Astrocyte (in vitro differentiated cells and primary cell): Measurements from ENCODE around the gene KCNC1. TPM values are rescaled to one million over a fixed set of nuclear protein-coding genes. Genes with fewer than 3 reads are reported as not detected.

Experiments used
- DNase-seq: peaks from one replicate; pipeline ENCODE4 v3.0.0-alpha.2; 2010; ENCODE audit warnings: low read depth
- FAIRE-seq: peaks from 2 replicates; lab custom pipeline; 2011; peaks lifted over from hg19 to GRCh38; lab: Jason Lieb, UNC
- H2AFZ ChIP-seq: 2 replicates; pipeline ENCODE4 v1.6.0; 2012; ENCODE audit warnings: low read depth, low read length, inconsistent platforms
- H3K27ac ChIP-seq: 2 replicates; pipeline ENCODE4 v1.5.1; 2011; ENCODE audit warnings: low read depth, low read length, inconsistent platforms
- H3K27me3 ChIP-seq: 2 replicates; pipeline ENCODE4 v1.6.0; 2011; ENCODE audit warnings: low read length, inconsistent platforms; ENCODE audit not compliant: insufficient read depth
- H3K36me3 ChIP-seq: 2 replicates; pipeline ENCODE4 v1.5.1; 2011; ENCODE audit warnings: low read length, inconsistent platforms; ENCODE audit not compliant: insufficient read depth
- H3K4me1 ChIP-seq: 2 replicates; pipeline ENCODE4 v1.5.1; 2011; ENCODE audit warnings: low read length, inconsistent platforms; ENCODE audit not compliant: insufficient read depth
- H3K4me2 ChIP-seq: 2 replicates; pipeline ENCODE4 v1.6.0; 2012; ENCODE audit warnings: low read length, inconsistent platforms
- H3K4me3 ChIP-seq: 2 replicates; pipeline ENCODE4 v1.5.1; 2011; ENCODE audit warnings: low read depth, mild to moderate bottlenecking, low read length, inconsistent platforms; ENCODE audit not compliant: insufficient read depth
- H3K79me2 ChIP-seq: 2 replicates; pipeline ENCODE4 v1.6.0; 2012; ENCODE audit warnings: mild to moderate bottlenecking, low read length, inconsistent platforms; ENCODE audit not compliant: insufficient read depth
- H3K9ac ChIP-seq: 2 replicates; pipeline ENCODE4 v1.6.0; 2012; ENCODE audit warnings: mild to moderate bottlenecking, low read length, inconsistent platforms
- H3K9me3 ChIP-seq: 2 replicates; pipeline ENCODE4 v1.5.1; 2012; ENCODE audit warnings: low read depth, mild to moderate bottlenecking, low read length, inconsistent platforms; ENCODE audit not compliant: insufficient read depth
- H4K20me1 ChIP-seq: 2 replicates; pipeline ENCODE4 v1.6.0; 2012; ENCODE audit warnings: low read length, inconsistent platforms; ENCODE audit not compliant: insufficient read depth
- H3K27ac Mint-ChIP-seq: one replicate; pipeline ENCODE4 v1.8.0; 2021; ENCODE audit warnings: mild to moderate bottlenecking, mixed read lengths; ENCODE audit not compliant: unreplicated experiment
- H3K27me3 Mint-ChIP-seq: one replicate; pipeline ENCODE4 v1.8.0; 2021; ENCODE audit warnings: low read depth, mixed read lengths; ENCODE audit not compliant: unreplicated experiment
- H3K36me3 Mint-ChIP-seq: one replicate; pipeline ENCODE4 v1.8.0; 2021; ENCODE audit warnings: low read depth, mixed read lengths; ENCODE audit not compliant: unreplicated experiment
- H3K4me1 Mint-ChIP-seq: one replicate; pipeline ENCODE4 v1.8.0; 2021; ENCODE audit warnings: low read depth, mixed read lengths; ENCODE audit not compliant: unreplicated experiment
- H3K4me3 Mint-ChIP-seq: one replicate; pipeline ENCODE4 v1.8.0; 2021; ENCODE audit warnings: mild to moderate bottlenecking, moderate library complexity, mixed read lengths; ENCODE audit not compliant: unreplicated experiment
- H3K9me3 Mint-ChIP-seq: one replicate; pipeline ENCODE4 v1.8.0; 2021; ENCODE audit warnings: mild to moderate bottlenecking, mixed read lengths; ENCODE audit not compliant: unreplicated experiment
- CTCF ChIP-seq: IDR thresholded peaks from 2 replicates; pipeline ENCODE4 v1.5.1; 2011; ENCODE audit warnings: low read depth, mild to moderate bottlenecking, inconsistent platforms, low read length, moderate library complexity; ENCODE audit not compliant: insufficient read depth
- EZH2 ChIP-seq: IDR thresholded peaks from 2 replicates; pipeline ENCODE4 v1.6.1; 2012; ENCODE audit warnings: mild to moderate bottlenecking, low read length, inconsistent platforms; ENCODE audit not compliant: insufficient read depth
- total RNA-seq: library from RNA; stranded (reverse); gene quantifications from 2 replicates; pipeline ENCODE4 v1.2.1, GENCODE V29; 2021

Gene KCNC1
- total RNA-seq, 1 donor from 2014 or later: 0.05 TPM

DNA sequence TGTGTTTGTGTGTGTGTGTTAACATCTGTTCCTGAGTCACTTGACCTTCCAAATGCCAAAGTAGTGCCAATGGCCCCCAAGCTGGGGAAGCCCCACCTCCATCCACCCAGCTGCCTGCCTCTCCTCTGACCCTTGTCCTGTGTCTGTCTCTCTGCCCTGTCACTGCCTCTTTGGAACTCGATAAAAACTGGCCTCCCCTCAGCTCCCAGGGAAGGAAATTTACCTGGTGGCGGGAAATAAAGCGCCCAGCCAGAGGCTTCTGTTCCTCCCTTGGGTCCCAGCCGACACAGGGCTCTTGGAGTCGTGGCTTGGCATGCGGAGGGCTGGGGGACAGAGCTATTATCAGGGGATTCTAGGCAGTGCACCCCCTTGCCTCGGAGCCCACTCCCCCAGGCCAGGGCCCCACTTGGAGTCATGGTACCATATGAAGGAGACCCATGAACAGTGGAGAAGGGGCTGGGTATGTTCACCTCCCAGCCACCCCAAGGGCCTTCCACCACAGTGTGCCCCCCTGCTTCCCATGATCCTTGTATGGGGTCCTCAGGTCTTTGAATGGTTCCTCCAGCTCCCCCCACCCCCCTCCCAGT, 6.2 kb downstream of the KCNC1 start:
- Histone ChIP-seq H3K79me2 (no peaks in the 10 kb centered on the region), H3K4me3 (no peak overlapping the region), H3K27me3 (peaks cover 22% of the 10 kb centered on the region), H3K9ac (no peak overlapping the region), H3K36me3 (no peaks in the 10 kb centered on the region), H3K4me2 (no peak overlapping the region), H3K4me1 (peaks cover 11% of the 10 kb centered on the region), H3K27ac (no peak overlapping the region), H3K9me3 (no peaks in the 10 kb centered on the region), H4K20me1 (peaks cover 6% of the 10 kb centered on the region), H2AFZ (no peak overlapping the region)
- DNase-seq (no peak), FAIRE-seq (no peak)
- no peak overlapping the region for H3K27ac Mint-ChIP-seq
- no peaks in the 10 kb centered on the region for H3K36me3 Mint-ChIP-seq
- TF ChIP-seq EZH2: no peak
- no peak for TF ChIP-seq CTCF
- peaks cover 32% of the 10 kb centered on the region for H3K27me3 Mint-ChIP-seq
- no peaks in the 10 kb centered on the region for H3K9me3 Mint-ChIP-seq
- peaks cover 7% of the 10 kb centered on the region for H3K4me1 Mint-ChIP-seq
- H3K4me3 Mint-ChIP-seq: no peak overlapping the region

DNA sequence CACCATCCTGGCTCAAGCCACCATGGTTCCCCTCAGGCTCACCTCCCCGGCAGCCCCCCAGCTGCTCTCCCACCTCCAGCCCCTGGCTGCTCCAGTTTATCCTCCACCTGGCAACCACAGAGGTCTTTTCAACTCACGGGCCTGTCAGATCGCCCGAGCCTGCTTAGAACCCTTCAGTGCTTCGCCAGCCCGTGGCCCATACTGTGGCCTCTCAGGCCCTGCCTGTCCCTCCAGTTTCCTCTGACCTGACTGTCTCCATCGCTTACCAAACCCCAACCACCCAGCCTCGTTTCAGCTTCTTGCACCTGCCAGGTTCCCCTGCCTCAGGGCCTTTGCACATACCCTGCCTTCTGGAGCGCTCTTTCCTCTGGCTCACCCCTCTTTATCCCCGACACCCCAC, 6.9 kb downstream of the KCNC1 start:
- no peak overlapping the region for H3K27ac ChIP-seq
- no peak for FAIRE-seq
- TF ChIP-seq EZH2 (no peak), CTCF (no peak)

DNA sequence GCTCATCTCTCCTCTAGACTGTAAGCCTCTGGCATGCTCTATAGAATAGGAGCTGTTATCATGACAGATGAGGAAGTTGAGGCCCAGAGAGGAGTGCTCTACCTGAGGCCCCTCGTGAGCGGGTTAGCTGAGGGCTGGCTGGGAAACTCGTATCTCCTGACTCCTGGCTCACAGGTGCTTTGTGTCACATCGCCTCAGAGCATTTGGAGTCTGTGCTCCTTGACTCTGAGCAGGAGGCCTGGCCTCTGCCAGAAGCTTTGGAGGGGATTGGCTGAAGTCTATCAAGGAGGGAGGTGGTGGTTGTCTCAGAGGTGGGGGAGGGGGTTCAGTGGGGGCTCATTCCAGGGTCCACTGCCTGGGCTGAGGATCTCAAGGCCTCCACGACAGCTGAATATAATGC, 7.4 kb downstream of the KCNC1 start:
- H3K4me3 ChIP-seq: no peak overlapping the region
- H3K27me3 Mint-ChIP-seq: peaks cover 36% of the 10 kb centered on the region
- peaks cover 7% of the 10 kb centered on the region for H3K4me1 Mint-ChIP-seq
- no peaks in the 10 kb centered on the region for H3K9me3 Mint-ChIP-seq
- no peaks in the 10 kb centered on the region for H3K9me3 ChIP-seq
- H3K36me3 ChIP-seq: no peaks in the 10 kb centered on the region
- H4K20me1 ChIP-seq: peaks cover 1% of the 10 kb centered on the region
- no peak overlapping the region for H3K9ac ChIP-seq
- peaks cover 12% of the 10 kb centered on the region for H3K27me3 ChIP-seq
- H2AFZ ChIP-seq: no peak overlapping the region
- no peak overlapping the region for H3K4me3 Mint-ChIP-seq
- no peak for DNase-seq
- no peaks in the 10 kb centered on the region for H3K36me3 Mint-ChIP-seq
- FAIRE-seq: no peak
- TF ChIP-seq EZH2 (no peak), CTCF (no peak)
- H3K27ac Mint-ChIP-seq: no peak overlapping the region
- no peak overlapping the region for H3K27ac ChIP-seq
- H3K4me2 ChIP-seq: no peak overlapping the region
- H3K79me2 ChIP-seq: no peaks in the 10 kb centered on the region
- peaks cover 11% of the 10 kb centered on the region for H3K4me1 ChIP-seq

More for the DNA sequence above, 6.9 kb downstream of the KCNC1 start:
- Histone ChIP-seq H3K27me3 (peaks cover 17% of the 10 kb centered on the region), H3K4me1 (peaks cover 11% of the 10 kb centered on the region), H3K9me3 (no peaks in the 10 kb centered on the region), H3K79me2 (no peaks in the 10 kb centered on the region), H2AFZ (no peak overlapping the region), H3K4me2 (no peak overlapping the region), H3K36me3 (no peaks in the 10 kb centered on the region), H4K20me1 (peaks cover 6% of the 10 kb centered on the region), H3K4me3 (no peak overlapping the region), H3K9ac (no peak overlapping the region)
- Mint-ChIP-seq H3K36me3 (no peaks in the 10 kb centered on the region), H3K27ac (no peak overlapping the region), H3K4me3 (no peak overlapping the region), H3K27me3 (peaks cover 36% of the 10 kb centered on the region), H3K4me1 (peaks cover 7% of the 10 kb centered on the region), H3K9me3 (no peaks in the 10 kb centered on the region)
- DNase-seq: no peak
